DOHH2 (cell line): Measurements from ENCODE around the gene RHOG.
"Not testable (repeated sequence)": the region's sequence is repeated elsewhere in the genome, so short reads cannot be mapped to it uniquely, and the experiment has no call there.

Source experiments
- H3F3A ChIP-seq: fragments of 200-600 bp; sonication (generic), shearing (Covaris generic); 2 replicates; pipeline ENCODE4 v1.6.0; 2016; ENCODE audit warnings: antibody characterized with exemption, mild to moderate bottlenecking; ENCODE audit not compliant: control insufficient read depth, insufficient read depth
- H3K27ac ChIP-seq: fragments of 200-600 bp; sonication (generic); 2 replicates; pipeline ENCODE4 v1.5.1; 2014; ENCODE audit warnings: low read depth, mild to moderate bottlenecking, low read length, moderate library complexity
- H3K27me3 ChIP-seq: fragments of 200-600 bp; sonication (generic); 2 replicates; pipeline ENCODE4 v1.6.1; 2014; ENCODE audit warnings: mild to moderate bottlenecking, low read length, mixed read lengths; ENCODE audit not compliant: control insufficient read depth
- H3K36me3 ChIP-seq: fragments of 200-600 bp; sonication (generic); 2 replicates; pipeline ENCODE4 v1.6.1; 2014; ENCODE audit warnings: mild to moderate bottlenecking, low read length, moderate library complexity, mixed read lengths; ENCODE audit not compliant: control insufficient read depth
- H3K4me1 ChIP-seq: fragments of 200-600 bp; sonication (generic); 2 replicates; pipeline ENCODE4 v1.6.1; 2014; ENCODE audit warnings: mild to moderate bottlenecking, low read length, mixed read lengths; ENCODE audit not compliant: control insufficient read depth
- H3K4me2 ChIP-seq: fragments of 200-600 bp; sonication (generic); 2 replicates; pipeline ENCODE4 v1.6.0; 2014; ENCODE audit warnings: mild to moderate bottlenecking, low read length, moderate library complexity
- H3K4me3 ChIP-seq: fragments of 200-600 bp; sonication (generic); 2 replicates; pipeline ENCODE4 v1.5.1; 2014; ENCODE audit warnings: mild to moderate bottlenecking, low read length, mixed read lengths
- H3K79me2 ChIP-seq: fragments of 200-600 bp; sonication (generic); 2 replicates; pipeline ENCODE4 v1.6.1; 2014; ENCODE audit warnings: mild to moderate bottlenecking, low read length, mixed read lengths; ENCODE audit not compliant: control insufficient read depth
- H3K9me2 ChIP-seq: fragments of 200-600 bp; sonication (generic); replicated peaks from 2 replicates; pipeline ENCODE4 v1.6.1; 2014; ENCODE audit warnings: mild to moderate bottlenecking, low read length, mixed read lengths; ENCODE audit not compliant: control insufficient read depth
- H3K9me3 ChIP-seq: fragments of 200-600 bp; sonication (generic); 2 replicates; pipeline ENCODE4 v1.6.1; 2014; ENCODE audit warnings: antibody characterized with exemption, low read length, mixed read lengths; ENCODE audit not compliant: control insufficient read depth, insufficient read depth
- H4K20me1 ChIP-seq: fragments of 200-600 bp; sonication (generic); 2 replicates; pipeline ENCODE4 v1.6.0; 2014; ENCODE audit warnings: low read depth, mild to moderate bottlenecking, antibody characterized with exemption, low read length, moderate library complexity; ENCODE audit not compliant: control insufficient read depth, insufficient read depth
- CTCF ChIP-seq: fragments of 200-600 bp; sonication (generic); IDR thresholded peaks from one replicate; pipeline ENCODE4 v1.5.1; 2014; ENCODE audit warnings: antibody characterized with exemption, mild to moderate bottlenecking, low read depth, low read length; ENCODE audit not compliant: poor library complexity, severe bottlenecking
- EZH2phosphoT487 ChIP-seq: fragments of 200-600 bp; sonication (generic); IDR thresholded peaks from 2 replicates; pipeline ENCODE4 v1.6.1; 2017; ENCODE audit warnings: borderline replicate concordance, mild to moderate bottlenecking, antibody characterized with exemption, low read length, moderate library complexity, mixed read lengths

Gene RHOG

GRCh38 chr11:3815845-3816244 lies 24.9 kb downstream of the RHOG start:
- no peaks in the 10 kb centered on the region for H3K9me2 ChIP-seq
- H3K4me1 ChIP-seq: no peaks in the 10 kb centered on the region
- H3K27me3 ChIP-seq: no peaks in the 10 kb centered on the region
- no peak overlapping the region for H3K4me3 ChIP-seq
- TF ChIP-seq CTCF (no peak), EZH2phosphoT487 (no peak)
- no peaks in the 10 kb centered on the region for H3K79me2 ChIP-seq
- no peak overlapping the region for H3K27ac ChIP-seq
- H4K20me1 ChIP-seq: no peaks in the 10 kb centered on the region
- no peaks in the 10 kb centered on the region for H3F3A ChIP-seq
- H3K9me3 ChIP-seq: no peaks in the 10 kb centered on the region
- H3K4me2 ChIP-seq: no peak overlapping the region
- H3K36me3 ChIP-seq: no peaks in the 10 kb centered on the region; the same call in 1 of the 2 replicates

- H3K4me1 ChIP-seq: not testable (repeated sequence)
Measured at GRCh38 chr11:3814832-3815231, 25.9 kb downstream of the RHOG start.

GRCh38 chr11:3810951-3811350 lies 29.8 kb downstream of the RHOG start:
- Histone ChIP-seq H4K20me1 (no peaks in the 10 kb centered on the region), H3K9me2 (no peaks in the 10 kb centered on the region), H3K4me2 (no peak overlapping the region), H3K36me3 (no peaks in the 10 kb centered on the region), H3K9me3 (no peaks in the 10 kb centered on the region), H3K79me2 (no peaks in the 10 kb centered on the region), H3K27ac (no peak overlapping the region), H3K4me1 (peaks cover 14% of the 10 kb centered on the region), H3F3A (0 out of 2 replicates have a peak, but pooled peaks cover 3% of the 10 kb centered on the region), H3K4me3 (no peak overlapping the region), H3K27me3 (no peaks in the 10 kb centered on the region)
- TF ChIP-seq EZH2phosphoT487 (no peak), CTCF (no peak)

More at GRCh38 chr11:3814832-3815231, 25.9 kb downstream of the RHOG start:
- not testable (repeated sequence) for H4K20me1 ChIP-seq, H3K4me2 ChIP-seq, H3K27ac ChIP-seq, H3K36me3 ChIP-seq, H3K9me3 ChIP-seq, H3K79me2 ChIP-seq, H3F3A ChIP-seq, H3K27me3 ChIP-seq, H3K4me3 ChIP-seq, H3K9me2 ChIP-seq

GRCh38 chr11:3810446-3810845 lies 30.3 kb downstream of the RHOG start:
- no peaks in the 10 kb centered on the region for H4K20me1 ChIP-seq
- no peak overlapping the region for H3K27ac ChIP-seq
- no peak overlapping the region for H3K4me2 ChIP-seq
- H3K4me3 ChIP-seq: no peak overlapping the region
- no peaks in the 10 kb centered on the region for H3K9me2 ChIP-seq
- no peaks in the 10 kb centered on the region for H3K36me3 ChIP-seq
- H3K79me2 ChIP-seq: no peaks in the 10 kb centered on the region
- peaks cover 14% of the 10 kb centered on the region for H3K4me1 ChIP-seq
- H3K27me3 ChIP-seq: no peaks in the 10 kb centered on the region
- TF ChIP-seq CTCF: no peak
- TF ChIP-seq EZH2phosphoT487: no peak
- no peaks in the 10 kb centered on the region for H3K9me3 ChIP-seq
- 0 out of 2 replicates have a peak, but pooled peaks cover 3% of the 10 kb centered on the region for H3F3A ChIP-seq
